ENCODE data around the gene SERPINB2.

The SERPINB2 gene

DNA sequence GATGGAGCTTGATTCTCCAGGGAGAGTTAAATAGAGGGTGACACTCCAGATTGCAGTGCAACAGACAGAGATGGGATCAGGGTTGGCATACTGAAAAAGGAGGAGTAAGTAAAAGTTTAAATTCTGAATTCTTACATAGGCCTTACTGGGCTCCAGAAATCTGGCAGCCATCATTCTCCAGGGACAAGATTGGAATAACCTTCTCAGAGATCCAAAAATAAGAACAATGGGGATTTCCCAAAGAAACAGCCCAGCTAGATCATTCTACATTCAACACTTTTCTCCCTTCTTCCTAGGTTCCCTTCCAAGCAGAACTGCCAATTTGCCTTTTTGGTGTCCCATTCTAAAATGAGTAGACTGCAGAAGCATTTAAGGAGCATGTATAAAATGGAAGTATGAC lies 14.9 kb upstream of the SERPINB2 start:
- H3K4me3 ChIP-seq (ENCODE audit: low read depth, low read length) = no peak overlapping the region
- TF ChIP-seq, protein P1, sequence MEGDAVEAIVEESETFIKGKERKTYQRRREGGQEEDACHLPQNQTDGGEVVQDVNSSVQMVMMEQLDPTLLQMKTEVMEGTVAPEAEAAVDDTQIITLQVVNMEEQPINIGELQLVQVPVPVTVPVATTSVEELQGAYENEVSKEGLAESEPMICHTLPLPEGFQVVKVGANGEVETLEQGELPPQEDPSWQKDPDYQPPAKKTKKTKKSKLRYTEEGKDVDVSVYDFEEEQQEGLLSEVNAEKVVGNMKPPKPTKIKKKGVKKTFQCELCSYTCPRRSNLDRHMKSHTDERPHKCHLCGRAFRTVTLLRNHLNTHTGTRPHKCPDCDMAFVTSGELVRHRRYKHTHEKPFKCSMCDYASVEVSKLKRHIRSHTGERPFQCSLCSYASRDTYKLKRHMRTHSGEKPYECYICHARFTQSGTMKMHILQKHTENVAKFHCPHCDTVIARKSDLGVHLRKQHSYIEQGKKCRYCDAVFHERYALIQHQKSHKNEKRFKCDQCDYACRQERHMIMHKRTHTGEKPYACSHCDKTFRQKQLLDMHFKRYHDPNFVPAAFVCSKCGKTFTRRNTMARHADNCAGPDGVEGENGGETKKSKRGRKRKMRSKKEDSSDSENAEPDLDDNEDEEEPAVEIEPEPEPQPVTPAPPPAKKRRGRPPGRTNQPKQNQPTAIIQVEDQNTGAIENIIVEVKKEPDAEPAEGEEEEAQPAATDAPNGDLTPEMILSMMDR (IDR thresholded peaks at IDR 0.05; ENCODE audit: borderline replicate concordance, insufficient read depth, low read depth, low read length) = no peak

DNA sequence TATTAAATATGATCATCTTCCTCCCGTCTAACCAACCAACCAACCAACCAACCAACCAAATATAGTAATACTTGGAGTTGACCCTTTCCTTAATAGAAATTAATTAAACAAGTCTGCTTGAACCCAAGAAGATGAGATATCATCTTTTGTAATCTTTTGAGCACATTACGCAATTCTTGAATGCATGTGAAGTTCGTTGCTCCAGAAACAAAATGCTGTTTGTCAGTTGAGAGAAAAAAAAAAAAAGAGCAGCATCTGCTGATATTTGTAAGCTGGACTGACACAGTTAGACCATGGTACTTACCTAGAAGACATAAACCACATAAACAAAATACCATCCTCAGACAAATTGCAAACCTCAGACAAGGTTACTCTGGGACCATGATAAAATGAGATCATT lies 9.2 kb upstream of the SERPINB2 start:
- H3K4me3 ChIP-seq (ENCODE audit: low read depth, low read length) = no peak overlapping the region
- TF ChIP-seq, protein P1 (IDR thresholded peaks at IDR 0.05; ENCODE audit: borderline replicate concordance, insufficient read depth, low read depth, low read length) = no peak

DNA sequence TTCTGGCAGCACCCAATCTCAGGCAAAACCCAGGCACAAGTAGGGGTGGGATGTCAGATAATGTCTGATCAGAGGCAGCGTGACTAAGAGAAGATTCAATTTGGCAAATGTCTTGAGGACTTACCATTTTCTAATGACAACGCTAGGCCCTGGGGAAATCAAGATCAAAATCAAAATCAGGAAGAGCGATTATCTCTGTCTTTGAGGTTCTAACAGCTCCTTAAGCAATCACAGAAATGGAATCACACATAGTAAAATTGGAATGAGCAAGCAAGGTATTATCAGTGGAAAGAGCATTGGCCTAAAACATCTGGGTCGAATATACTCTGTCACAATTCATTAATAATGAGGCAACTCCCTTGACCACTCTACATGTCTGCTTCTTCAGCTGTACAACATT lies 8.6 kb upstream of the SERPINB2 start:
- no peak overlapping the region for H3K4me3 ChIP-seq (ENCODE audit: low read depth, low read length)
- TF ChIP-seq, protein P1 (IDR thresholded peaks at IDR 0.05; ENCODE audit: borderline replicate concordance, insufficient read depth, low read depth, low read length) = no peak

DNA sequence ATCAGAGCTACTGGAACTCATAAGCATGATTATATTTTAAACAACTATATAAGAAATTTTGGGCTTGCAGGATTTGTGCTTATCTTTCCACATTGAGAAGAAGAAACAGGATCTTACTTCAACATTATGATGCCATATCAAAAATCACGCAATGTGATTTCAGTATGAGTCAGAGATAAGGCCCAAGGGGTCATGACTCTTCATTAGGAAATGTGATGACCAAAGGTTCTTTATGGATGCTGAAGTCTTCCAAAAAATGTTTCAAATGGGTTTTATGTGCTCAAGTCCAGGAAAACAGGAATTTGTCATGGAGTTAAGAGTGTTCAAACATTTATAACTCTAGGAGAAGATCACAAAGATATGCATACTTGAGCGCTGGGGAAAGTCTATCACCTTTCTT lies 7.8 kb upstream of the SERPINB2 start:
- no peak overlapping the region for H3K4me3 ChIP-seq (ENCODE audit: low read depth, low read length)
- TF ChIP-seq, protein P1 (IDR thresholded peaks at IDR 0.05; ENCODE audit: borderline replicate concordance, insufficient read depth, low read depth, low read length) = no peak

DNA sequence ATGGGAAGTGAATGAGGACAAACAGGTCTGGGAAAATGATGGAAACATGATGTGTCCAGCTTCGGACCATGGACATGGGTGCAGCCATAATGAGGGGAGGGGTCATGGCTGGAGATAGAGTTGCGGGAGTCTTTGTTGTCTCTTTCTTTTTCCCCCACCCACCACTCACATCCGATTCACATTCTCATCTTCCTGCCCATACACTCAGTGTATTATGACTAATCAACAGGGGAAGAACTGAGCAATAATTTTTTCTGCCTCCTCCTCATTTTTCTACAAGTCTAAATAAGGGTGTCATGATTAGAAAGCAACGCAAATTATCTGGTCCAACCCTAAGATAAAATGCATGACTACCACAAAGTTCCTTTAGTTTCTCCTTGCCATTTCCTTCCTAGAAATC lies 5.7 kb upstream of the SERPINB2 start:
- TF ChIP-seq, protein P1 (IDR thresholded peaks at IDR 0.05; ENCODE audit: borderline replicate concordance, insufficient read depth, low read depth, low read length) = no peak
- no peak overlapping the region for H3K4me3 ChIP-seq (ENCODE audit: low read depth, low read length)

DNA sequence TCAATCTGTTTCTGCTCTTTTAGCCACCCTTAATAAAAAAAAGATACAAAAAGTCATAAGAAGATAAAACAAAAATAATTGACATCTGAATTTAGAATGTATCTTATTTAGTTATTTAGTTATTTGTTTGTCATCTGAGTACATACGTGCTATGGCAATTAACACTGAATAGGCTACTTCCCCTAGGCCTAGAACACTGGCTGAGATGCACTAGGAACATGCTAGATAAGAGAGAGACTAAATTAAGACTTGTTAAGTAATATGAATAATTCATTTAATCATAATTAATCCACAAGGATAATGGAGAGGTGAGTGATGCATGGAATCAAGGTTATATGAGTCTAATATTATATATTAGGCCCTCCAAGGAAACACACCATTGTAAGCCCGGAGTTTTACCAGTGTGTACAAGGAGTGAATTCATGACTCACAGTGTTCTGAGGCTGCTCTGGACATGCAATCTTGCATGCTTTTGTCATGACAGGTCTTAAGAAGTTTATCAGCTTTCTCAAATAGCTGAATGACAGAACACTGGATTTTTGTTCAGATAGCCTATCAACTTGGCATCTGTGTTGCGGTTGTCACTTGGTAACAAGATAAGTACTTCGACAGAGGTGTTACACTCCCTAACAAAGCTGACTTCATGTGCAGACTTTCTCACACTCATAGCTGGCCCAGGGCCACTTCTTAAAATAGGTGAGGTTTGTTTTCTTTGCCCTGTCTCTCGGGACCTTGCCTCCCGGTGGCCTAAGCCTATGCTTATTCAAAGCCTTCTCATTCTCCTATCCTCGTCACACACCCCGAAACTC lies 5.0 kb upstream of the SERPINB2 start:
- no peak overlapping the region for H3K4me3 ChIP-seq (ENCODE audit: low read depth, low read length)
- TF ChIP-seq, protein P1 (IDR thresholded peaks at IDR 0.05; ENCODE audit: borderline replicate concordance, insufficient read depth, low read depth, low read length) = no peak

DNA sequence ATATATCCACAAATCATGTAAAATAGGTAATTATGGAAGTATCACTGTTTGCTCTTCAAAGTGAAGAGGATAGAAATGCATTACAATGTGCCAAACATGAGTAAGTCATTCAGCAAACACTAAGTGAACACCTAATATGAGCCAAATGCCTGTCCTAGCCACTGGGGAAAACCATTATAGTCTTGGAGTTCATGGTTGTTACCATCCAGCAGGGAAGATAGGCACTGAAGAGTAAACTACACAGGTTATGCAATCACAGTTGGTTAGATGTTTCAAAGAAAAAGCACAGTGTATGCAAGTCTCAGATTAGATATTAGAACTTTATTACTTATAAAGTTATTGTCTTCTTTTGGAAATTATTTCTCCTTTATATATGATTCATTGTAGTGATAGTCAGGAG lies 3.9 kb upstream of the SERPINB2 start:
- TF ChIP-seq, protein P1 (IDR thresholded peaks at IDR 0.05; ENCODE audit: borderline replicate concordance, insufficient read depth, low read depth, low read length) = no peak
- no peak overlapping the region for H3K4me3 ChIP-seq (ENCODE audit: low read depth, low read length)

Measured in GM12875 (cell line).